ENCODE results near the gene TMEM176A.

The TMEM176A gene

GRCh38 chr7:150835702-150836280, 35.2 kb downstream of the TMEM176A start:
- H3K27ac ChIP-seq (replicated peaks), result no peak overlapping the region
- DNase-seq (ENCODE audit: low read depth in 1 of 2, low spot score in 1 of 2), result no peak
- H3K27me3 ChIP-seq (ENCODE audit: insufficient read depth, poor library complexity, severe bottlenecking), result no peaks in the 10 kb centered on the region
- no peak for TF ChIP-seq SPI1 (IDR thresholded peaks at IDR 0.05; ENCODE audit: borderline replicate concordance, low read depth)
- no peak for TF ChIP-seq GABPA (IDR thresholded peaks at IDR 0.05; ENCODE audit: low read depth)
- no peak for TF ChIP-seq REST (IDR thresholded peaks at IDR 0.05; ENCODE audit: insufficient replicate concordance, low read depth)
- TF ChIP-seq CTCF (IDR thresholded peaks at IDR 0.05; ENCODE audit: insufficient read depth, low read length), result no peak
- TF ChIP-seq POLR2AphosphoS5 (IDR thresholded peaks at IDR 0.05; ENCODE audit: low read depth), result no peak
- no peak overlapping the region for H3K4me3 ChIP-seq (replicated peaks; ENCODE audit: insufficient read depth, low read length)

- DNase-seq (ENCODE audit: low read depth in 1 of 2, low spot score in 1 of 2), result no peak
- Histone ChIP-seq H3K4me3 (replicated peaks; ENCODE audit: insufficient read depth, low read length) (no peak overlapping the region), H3K27me3 (ENCODE audit: insufficient read depth, poor library complexity, severe bottlenecking) (no peaks in the 10 kb centered on the region), H3K27ac (replicated peaks) (no peak overlapping the region)
- TF ChIP-seq REST (IDR thresholded peaks at IDR 0.05; ENCODE audit: insufficient replicate concordance, low read depth) (no peak), POLR2AphosphoS5 (IDR thresholded peaks at IDR 0.05; ENCODE audit: low read depth) (no peak), CTCF (IDR thresholded peaks at IDR 0.05; ENCODE audit: insufficient read depth, low read length) (no peak), SPI1 (IDR thresholded peaks at IDR 0.05; ENCODE audit: borderline replicate concordance, low read depth) (no peak), GABPA (IDR thresholded peaks at IDR 0.05; ENCODE audit: low read depth) (no peak)
Observed at GRCh38 chr7:150838965-150839650, 38.5 kb downstream of the TMEM176A start.

GRCh38 chr7:150842018-150842417, 41.4 kb downstream of the TMEM176A start:
- no peak for DNase-seq (ENCODE audit: low read depth in 1 of 2, low spot score in 1 of 2)
- Histone ChIP-seq H3K4me3 (replicated peaks; ENCODE audit: insufficient read depth, low read length) (no peak overlapping the region), H3K27ac (replicated peaks) (no peak overlapping the region), H3K27me3 (ENCODE audit: insufficient read depth, poor library complexity, severe bottlenecking) (no peaks in the 10 kb centered on the region)
- TF ChIP-seq SPI1 (IDR thresholded peaks at IDR 0.05; ENCODE audit: borderline replicate concordance, low read depth), result no peak
- TF ChIP-seq POLR2AphosphoS5 (IDR thresholded peaks at IDR 0.05; ENCODE audit: low read depth), result no peak
- no peak for TF ChIP-seq CTCF (IDR thresholded peaks at IDR 0.05; ENCODE audit: insufficient read depth, low read length)
- no peak for TF ChIP-seq GABPA (IDR thresholded peaks at IDR 0.05; ENCODE audit: low read depth)
- no peak for TF ChIP-seq REST (IDR thresholded peaks at IDR 0.05; ENCODE audit: insufficient replicate concordance, low read depth)

Measured in HL-60 (cell line).